GM21619 (cell line): ENCODE data around the gene APOOL.
A peak's percentile ranks its signal among the peaks of the same experiment; 100 is the strongest.
"Not testable (repeated sequence)": the region's sequence is repeated elsewhere in the genome, so short reads cannot be mapped to it uniquely, and the experiment has no call there.

Experiments used
- ATAC-seq: cut with Tn5 transposase; IDR thresholded peaks from one replicate; pipeline ENCODE4 v1.9.1; 2021; ENCODE audit not compliant: unreplicated experiment

APOOL gene

GRCh38 chrX:85077247-85077646, 73.6 kb downstream of the APOOL start:
- ATAC-seq, result not testable (repeated sequence)

- peak; percentile 76 for ATAC-seq
These were observed 81.2 kb downstream of the APOOL start for GRCh38 chrX:85084770-85085393.

- no peak for ATAC-seq
These were observed 85.7 kb downstream of the APOOL start for GRCh38 chrX:85089321-85089840.

DNA sequence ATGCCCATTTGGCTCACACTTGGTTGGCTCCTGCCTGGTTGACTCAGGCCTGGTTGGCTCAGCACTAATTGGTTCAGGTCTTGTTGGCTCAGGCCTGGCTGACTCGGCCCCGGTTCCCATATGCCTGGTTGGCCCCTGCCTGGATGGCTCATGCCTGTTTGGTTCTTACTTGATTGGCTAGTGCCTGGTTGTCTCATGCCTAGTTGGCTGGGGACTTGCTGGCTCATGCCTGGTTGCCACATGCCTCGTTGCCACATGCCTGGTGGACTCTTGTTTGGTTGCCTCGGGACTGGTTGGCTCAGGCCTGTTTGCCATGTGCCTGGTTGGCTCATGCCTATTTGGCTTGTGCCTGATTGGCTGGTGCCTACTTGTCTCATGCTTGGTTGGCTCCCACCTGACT, 103.7 kb downstream of the APOOL start:
- ATAC-seq, result no peak

DNA sequence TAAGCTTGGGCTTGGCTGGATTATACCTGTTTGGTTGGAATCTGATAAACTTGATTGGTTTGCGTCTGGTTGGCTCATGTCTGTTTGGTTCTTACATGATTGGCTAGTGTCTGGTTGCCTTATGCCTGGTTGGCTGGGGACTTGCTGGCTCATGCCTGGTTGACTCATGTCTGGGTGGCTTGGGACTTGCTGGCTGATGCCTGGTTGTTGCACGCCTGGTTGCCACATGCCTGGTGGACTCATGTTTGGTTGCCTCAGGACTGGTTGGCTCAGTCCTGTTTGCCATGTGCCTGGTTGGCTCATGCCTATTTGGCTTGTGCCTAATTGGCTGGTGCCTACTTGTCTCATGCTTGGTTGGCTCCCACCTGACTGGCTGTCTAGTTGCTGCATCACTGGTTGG, 104.5 kb downstream of the APOOL start:
- ATAC-seq, result no peak

DNA sequence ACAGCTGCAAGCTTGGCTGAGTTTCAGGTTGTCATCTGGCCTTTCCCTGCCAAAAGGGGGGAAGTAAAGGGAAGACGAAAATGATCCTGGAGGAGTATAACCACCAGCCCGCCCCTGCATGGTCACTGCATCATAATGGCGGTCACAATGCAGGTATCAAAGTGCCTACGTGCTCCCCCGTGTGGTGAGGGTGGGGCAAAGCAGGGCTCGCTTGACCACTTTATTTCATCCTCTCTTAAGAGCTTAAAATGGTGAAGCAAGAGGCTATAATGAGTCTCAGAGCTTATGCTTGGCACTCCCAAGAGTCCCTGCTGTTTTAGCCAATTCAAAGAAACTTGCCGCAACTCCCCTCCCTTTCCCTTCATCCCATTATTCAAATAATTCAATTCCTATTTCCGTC, 105.6 kb downstream of the APOOL start:
- no peak for ATAC-seq

GRCh38 chrX:85111347-85111746, 107.7 kb downstream of the APOOL start:
- ATAC-seq, result no peak

GRCh38 chrX:85112293-85112692, 108.6 kb downstream of the APOOL start:
- ATAC-seq, result no peak

DNA sequence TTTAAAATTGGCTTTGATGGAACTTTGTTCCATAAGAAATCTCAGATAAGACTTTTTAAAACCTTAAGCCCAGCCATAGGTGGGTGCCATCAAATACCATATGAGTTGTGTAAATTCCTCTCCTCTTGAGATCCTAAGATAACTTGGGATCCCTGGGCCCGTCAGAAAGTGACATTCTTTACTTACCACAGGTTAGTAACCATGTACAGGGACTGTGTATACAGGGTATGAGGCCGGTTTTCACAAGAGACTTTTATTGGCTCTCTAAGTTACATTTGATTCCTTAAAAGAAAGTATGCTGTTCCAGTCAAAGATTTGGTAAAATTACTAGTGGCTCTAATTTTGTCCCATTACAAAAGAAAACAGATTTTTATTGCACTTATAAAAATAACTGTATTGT, 110.1 kb downstream of the APOOL start:
- no peak for ATAC-seq

DNA sequence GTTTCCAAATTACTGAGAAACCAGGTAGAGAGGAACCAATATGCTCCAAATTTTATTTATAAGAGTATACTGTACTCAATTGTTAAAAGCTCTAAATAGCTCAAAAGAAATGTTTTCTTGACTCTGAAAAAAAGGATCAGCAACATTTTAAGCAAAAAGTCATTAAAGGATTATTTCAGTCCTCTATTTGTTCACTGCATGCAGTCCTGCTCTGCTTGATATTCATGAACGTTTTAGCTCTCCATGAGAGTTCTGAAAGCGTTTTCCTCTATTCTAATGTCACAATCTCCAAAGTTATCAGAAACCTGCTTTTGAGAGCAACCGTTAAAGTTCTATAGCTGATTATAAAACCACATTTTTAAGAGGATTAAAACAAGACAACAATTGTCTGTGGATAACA, 110.5 kb downstream of the APOOL start:
- no peak for ATAC-seq

DNA sequence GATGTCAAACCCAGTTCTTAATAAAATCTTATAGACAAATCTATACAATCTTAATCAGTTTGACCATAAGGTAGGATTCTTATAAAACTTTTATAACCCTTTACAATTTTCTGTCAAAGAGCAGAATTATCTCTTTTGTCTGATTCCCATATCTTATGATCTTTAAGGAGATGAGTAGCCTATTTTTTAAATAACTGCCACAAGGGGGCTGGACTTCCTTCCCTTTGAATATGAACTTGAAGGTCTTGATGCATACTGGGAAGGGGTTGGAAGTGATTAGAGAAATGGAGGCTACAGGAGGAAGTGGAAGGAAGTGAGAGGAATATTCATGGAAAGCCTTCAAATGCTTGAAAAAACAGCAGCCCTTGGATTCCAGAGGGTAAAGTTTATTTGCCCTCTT, 111.1 kb downstream of the APOOL start:
- no peak for ATAC-seq

DNA sequence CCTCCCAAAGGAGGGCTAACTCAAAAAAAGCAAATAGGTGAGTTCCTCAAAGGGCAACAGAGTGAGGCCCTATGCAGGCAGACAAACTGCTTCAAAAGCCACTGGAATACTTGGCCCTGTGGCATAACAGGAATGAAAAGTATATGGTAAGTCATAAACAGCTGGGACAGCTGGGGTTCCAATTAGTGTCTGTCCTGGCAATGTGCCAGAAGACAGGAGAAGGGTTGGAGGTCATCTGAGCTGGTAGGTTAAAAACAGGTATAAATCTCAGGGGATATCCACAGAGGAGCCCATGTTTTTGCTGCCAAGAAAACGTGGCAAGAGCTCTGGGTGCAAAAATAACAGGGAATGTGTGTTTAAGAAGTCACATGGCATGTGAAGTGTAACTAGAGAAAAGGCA, 111.6 kb downstream of the APOOL start:
- ATAC-seq, result no peak

- no peak for ATAC-seq
These were observed 132.7 kb downstream of the APOOL start for GRCh38 chrX:85136409-85136808.

DNA sequence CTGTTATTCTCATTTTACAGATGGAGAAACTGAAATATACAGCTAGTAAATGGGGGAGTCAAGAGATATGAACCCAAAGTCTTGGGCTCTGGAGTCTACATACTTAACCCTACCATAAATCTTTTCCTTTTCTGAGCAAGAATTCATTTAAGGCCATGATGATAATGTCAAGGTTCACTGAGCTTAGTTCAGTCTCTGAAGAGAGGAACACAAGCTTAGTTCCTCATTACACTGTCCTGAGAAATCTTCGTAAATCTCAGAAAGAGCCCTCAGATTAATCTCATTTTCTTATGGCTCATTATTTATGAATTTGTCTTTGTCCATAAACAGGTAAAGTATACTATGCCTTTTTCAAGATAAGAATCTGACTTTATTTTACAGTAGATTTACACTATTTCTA, 135.7 kb downstream of the APOOL start:
- ATAC-seq, result no peak

DNA sequence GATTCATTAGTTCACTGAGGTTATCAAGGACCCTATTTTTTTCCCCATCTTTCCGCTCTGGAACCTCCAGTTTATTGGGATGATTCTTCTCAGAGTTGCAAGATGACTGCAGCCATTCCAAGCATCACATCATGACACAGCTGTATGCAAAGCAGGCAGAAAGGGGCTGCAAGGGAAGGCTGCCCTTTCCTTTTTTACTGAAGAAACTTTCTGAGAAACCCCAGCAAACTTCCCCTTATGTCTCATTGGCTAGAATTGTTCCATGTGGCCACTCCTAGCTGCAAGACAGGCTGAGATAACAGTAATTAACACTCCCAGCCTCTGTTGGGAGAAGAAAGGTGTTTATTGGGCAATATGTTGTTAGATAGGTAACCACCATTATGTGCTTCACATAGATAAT, 137.3 kb downstream of the APOOL start:
- ATAC-seq, result peak; percentile 72
